NCI-H1694 treated with DMSO at 0.1 percent for 48 hours (cell line): ENCODE results near the gene TMEM30B.
"Not testable (repeated sequence)": the region's sequence is repeated elsewhere in the genome, so short reads cannot be mapped to it uniquely, and the experiment has no call there.

Experiments used
- DNase-seq: peaks from one replicate; lab custom pipeline; 2025; lab: John Stamatoyannopoulos, UW

Gene TMEM30B

GRCh38 chr14:61281186-61281947, at the start of gene TMEM30B:
Gene TMEM30B (minus strand): TSS chr14:61281338. CDS start chr14:61281147, 191 bp downstream.
- DNase-seq = no peak

- no peak for DNase-seq
These were observed 49.4 kb upstream of the TMEM30B start for GRCh38 chr14:61330511-61330910.

GRCh38 chr14:61329478-61330051, 48.4 kb upstream of the TMEM30B start:
- no peak for DNase-seq

GRCh38 chr14:61328626-61329262, 47.6 kb upstream of the TMEM30B start:
- DNase-seq = no peak

GRCh38 chr14:61326847-61327246, 45.7 kb upstream of the TMEM30B start:
- no peak for DNase-seq

- no peak for DNase-seq
These were observed 45.0 kb upstream of the TMEM30B start for GRCh38 chr14:61326146-61326545.

GRCh38 chr14:61325166-61325565, 44.0 kb upstream of the TMEM30B start:
- DNase-seq = no peak

- DNase-seq = no peak
These were observed 42.8 kb upstream of the TMEM30B start for GRCh38 chr14:61323970-61324369.

- peak; percentile 10 for DNase-seq
These were observed 41.7 kb upstream of the TMEM30B start for GRCh38 chr14:61322799-61323290.

GRCh38 chr14:61322011-61322798, 41.1 kb upstream of the TMEM30B start:
- no peak for DNase-seq

- peak; percentile 26 for DNase-seq
These were observed 40.4 kb upstream of the TMEM30B start, which contains the start of gene PRKCH for GRCh38 chr14:61321385-61322010. Gene PRKCH (plus strand): TSS chr14:61321579. CDS start chr14:61322102, 523 bp downstream.

- no peak for DNase-seq
These were observed 39.8 kb upstream of the TMEM30B start for GRCh38 chr14:61320806-61321384.

- not testable (repeated sequence) for DNase-seq
These were observed 39.0 kb upstream of the TMEM30B start for GRCh38 chr14:61320170-61320569.

- no peak for DNase-seq
These were observed 38.6 kb upstream of the TMEM30B start for GRCh38 chr14:61319706-61320105.

- no peak for DNase-seq
These were observed 37.9 kb upstream of the TMEM30B start for GRCh38 chr14:61319086-61319485.

- DNase-seq = peak; percentile 33
These were observed 34.2 kb upstream of the TMEM30B start for GRCh38 chr14:61315313-61315712.

GRCh38 chr14:61308701-61309100, 27.6 kb upstream of the TMEM30B start:
- not testable (repeated sequence) for DNase-seq

- no peak for DNase-seq
These were observed 27.1 kb upstream of the TMEM30B start for GRCh38 chr14:61308198-61308597.

- DNase-seq = no peak
These were observed 23.6 kb upstream of the TMEM30B start for GRCh38 chr14:61304688-61305087.

GRCh38 chr14:61300754-61301153, 19.6 kb upstream of the TMEM30B start:
- no peak for DNase-seq

GRCh38 chr14:61300209-61300608, 19.1 kb upstream of the TMEM30B start:
- DNase-seq = no peak
